Measurements from ENCODE around the gene PXYLP1.

PXYLP1 gene

DNA sequence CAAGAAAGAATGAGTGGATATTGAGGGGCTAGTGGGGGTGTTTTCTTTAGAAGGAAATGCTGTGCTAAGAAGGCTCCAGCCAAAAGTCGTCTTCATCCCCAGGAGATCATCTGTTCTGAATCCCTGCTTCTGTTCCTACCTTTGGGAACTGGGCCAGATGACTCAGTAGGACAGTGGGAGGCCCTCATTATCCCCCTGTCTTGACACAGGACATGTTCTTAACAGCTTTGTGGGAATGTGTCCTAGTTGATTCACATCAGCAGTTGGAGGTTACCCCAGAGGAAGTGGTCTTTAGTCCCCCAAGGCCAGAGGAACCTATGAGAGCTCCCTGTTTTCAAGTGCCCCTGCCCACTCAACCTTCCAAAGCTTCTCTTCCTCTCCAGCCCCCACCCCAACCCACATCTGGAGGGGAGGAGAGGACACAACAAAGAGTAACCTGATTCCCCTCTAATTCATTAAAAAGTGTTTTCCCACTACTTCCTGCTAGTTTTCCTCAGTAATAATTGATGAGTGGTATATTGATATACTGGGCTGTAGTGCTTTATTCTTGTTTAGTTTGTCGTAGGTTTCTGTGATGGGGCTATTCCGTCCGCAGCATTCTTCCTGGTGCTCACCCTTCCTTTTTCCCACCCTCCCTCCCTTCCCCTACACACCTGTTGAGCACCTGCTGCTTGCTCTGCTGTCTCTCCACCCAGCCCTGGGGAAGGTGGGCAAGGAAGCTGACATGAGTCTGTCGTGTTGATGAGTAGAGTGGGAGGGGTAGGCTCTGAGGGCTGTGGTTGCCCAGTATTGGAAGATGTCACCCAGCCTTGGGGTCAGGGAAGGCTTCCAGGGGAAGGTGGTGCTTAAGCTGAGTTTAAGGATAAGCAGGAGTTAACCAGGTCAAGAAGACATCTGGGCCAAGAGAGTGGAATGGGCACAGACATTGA, 9.3 kb downstream of the PXYLP1 start:
- TF ChIP-seq, protein P1, sequence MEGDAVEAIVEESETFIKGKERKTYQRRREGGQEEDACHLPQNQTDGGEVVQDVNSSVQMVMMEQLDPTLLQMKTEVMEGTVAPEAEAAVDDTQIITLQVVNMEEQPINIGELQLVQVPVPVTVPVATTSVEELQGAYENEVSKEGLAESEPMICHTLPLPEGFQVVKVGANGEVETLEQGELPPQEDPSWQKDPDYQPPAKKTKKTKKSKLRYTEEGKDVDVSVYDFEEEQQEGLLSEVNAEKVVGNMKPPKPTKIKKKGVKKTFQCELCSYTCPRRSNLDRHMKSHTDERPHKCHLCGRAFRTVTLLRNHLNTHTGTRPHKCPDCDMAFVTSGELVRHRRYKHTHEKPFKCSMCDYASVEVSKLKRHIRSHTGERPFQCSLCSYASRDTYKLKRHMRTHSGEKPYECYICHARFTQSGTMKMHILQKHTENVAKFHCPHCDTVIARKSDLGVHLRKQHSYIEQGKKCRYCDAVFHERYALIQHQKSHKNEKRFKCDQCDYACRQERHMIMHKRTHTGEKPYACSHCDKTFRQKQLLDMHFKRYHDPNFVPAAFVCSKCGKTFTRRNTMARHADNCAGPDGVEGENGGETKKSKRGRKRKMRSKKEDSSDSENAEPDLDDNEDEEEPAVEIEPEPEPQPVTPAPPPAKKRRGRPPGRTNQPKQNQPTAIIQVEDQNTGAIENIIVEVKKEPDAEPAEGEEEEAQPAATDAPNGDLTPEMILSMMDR (IDR thresholded peaks at IDR 0.05; ENCODE audit: insufficient read depth, low read length, poor library complexity, severe bottlenecking): no peak
- Histone ChIP-seq H3K36me3 (ENCODE audit: control insufficient read depth, insufficient read depth, low read length) (no peaks in the 10 kb centered on the region), H3K27me3 (replicated peaks; ENCODE audit: control insufficient read depth, insufficient read depth, low read length) (no peaks in the 10 kb centered on the region; the same call in 1 of the 2 replicates), H3K4me3 (replicated peaks; ENCODE audit: low read depth, low read length) (no peak overlapping the region)
- no peak for DNase-seq (ENCODE audit: extremely low read depth, insufficient read length)

GRCh38 chr3:141241616-141242376, 10.2 kb downstream of the PXYLP1 start:
- Histone ChIP-seq H3K27me3 (replicated peaks; ENCODE audit: control insufficient read depth, insufficient read depth, low read length) (no peaks in the 10 kb centered on the region; the same call in 1 of the 2 replicates), H3K4me3 (replicated peaks; ENCODE audit: low read depth, low read length) (no peak overlapping the region), H3K36me3 (ENCODE audit: control insufficient read depth, insufficient read depth, low read length) (no peaks in the 10 kb centered on the region)
- DNase-seq (ENCODE audit: extremely low read depth, insufficient read length): no peak
- TF ChIP-seq, protein P1 (IDR thresholded peaks at IDR 0.05; ENCODE audit: insufficient read depth, low read length, poor library complexity, severe bottlenecking): no peak

GRCh38 chr3:141242377-141243092, 10.9 kb downstream of the PXYLP1 start:
- H3K27me3 ChIP-seq (replicated peaks; ENCODE audit: control insufficient read depth, insufficient read depth, low read length): no peaks in the 10 kb centered on the region; the same call in 1 of the 2 replicates
- no peak for DNase-seq (ENCODE audit: extremely low read depth, insufficient read length)
- TF ChIP-seq, protein P1 (IDR thresholded peaks at IDR 0.05; ENCODE audit: insufficient read depth, low read length, poor library complexity, severe bottlenecking): no peak
- H3K4me3 ChIP-seq (replicated peaks; ENCODE audit: low read depth, low read length): no peak overlapping the region
- H3K36me3 ChIP-seq (ENCODE audit: control insufficient read depth, insufficient read depth, low read length): no peaks in the 10 kb centered on the region

- Histone ChIP-seq H3K27me3 (replicated peaks; ENCODE audit: control insufficient read depth, insufficient read depth, low read length) (no peaks in the 10 kb centered on the region; the same call in 1 of the 2 replicates), H3K4me3 (replicated peaks; ENCODE audit: low read depth, low read length) (no peak overlapping the region), H3K36me3 (ENCODE audit: control insufficient read depth, insufficient read depth, low read length) (no peaks in the 10 kb centered on the region)
- DNase-seq (ENCODE audit: extremely low read depth, insufficient read length): no peak
- TF ChIP-seq, protein P1 (IDR thresholded peaks at IDR 0.05; ENCODE audit: insufficient read depth, low read length, poor library complexity, severe bottlenecking): no peak
Observed at GRCh38 chr3:141243271-141243707, 11.7 kb downstream of the PXYLP1 start.

DNA sequence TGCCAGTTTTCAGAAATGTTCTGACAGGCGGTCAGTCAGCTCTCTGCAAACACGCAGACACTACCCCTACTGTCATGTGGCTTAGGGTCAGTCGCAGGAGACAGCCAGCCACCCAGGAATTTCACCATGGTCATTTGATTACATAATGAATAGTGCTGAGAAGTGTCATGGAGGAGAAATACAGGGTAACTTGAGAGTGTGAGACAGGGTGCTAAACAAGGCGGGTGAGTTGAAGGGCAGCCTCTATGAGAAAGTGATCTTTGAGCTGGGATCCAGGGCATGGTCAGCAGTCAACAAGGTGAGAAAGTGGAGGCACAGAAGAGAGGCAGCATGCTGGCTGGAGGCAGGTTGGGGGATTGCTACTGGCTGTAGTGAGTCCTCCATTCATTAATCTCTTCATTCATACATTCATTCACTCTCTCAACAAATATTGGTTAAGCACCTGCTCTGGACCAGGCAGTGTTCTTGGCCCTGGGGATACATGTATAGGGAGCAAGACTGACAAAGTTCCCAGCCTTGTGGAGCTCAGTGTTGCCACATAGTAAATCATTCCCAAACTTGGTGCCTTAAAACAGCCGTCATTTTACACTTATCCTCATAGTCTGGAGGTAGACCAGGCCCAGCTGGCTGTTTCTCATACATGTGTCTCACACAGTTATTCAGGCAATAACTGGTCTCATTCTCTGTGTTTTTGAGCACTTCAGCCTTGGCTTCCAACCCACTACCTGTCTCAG, 14.8 kb downstream of the PXYLP1 start:
- Histone ChIP-seq H3K36me3 (ENCODE audit: control insufficient read depth, insufficient read depth, low read length) (no peaks in the 10 kb centered on the region), H3K27me3 (replicated peaks; ENCODE audit: control insufficient read depth, insufficient read depth, low read length) (no peaks in the 10 kb centered on the region; the same call in 1 of the 2 replicates), H3K4me3 (replicated peaks; ENCODE audit: low read depth, low read length) (no peak overlapping the region)
- no peak for DNase-seq (ENCODE audit: extremely low read depth, insufficient read length)
- TF ChIP-seq, protein P1 (IDR thresholded peaks at IDR 0.05; ENCODE audit: insufficient read depth, low read length, poor library complexity, severe bottlenecking): no peak

Data from GM06990 (cell line).